HepG2 (cell line): ENCODE measurements around the gene COL26A1. TPM values are rescaled to one million over a fixed set of nuclear protein-coding genes. Genes with fewer than 3 reads are reported as not detected.

ENCODE experiments used
- ATAC-seq: fragments of 200-7000 bp; cut with Tn5 transposase; 3 replicates; pipeline ENCODE4 v1.9.1; 2020; ENCODE audit warnings: mild to moderate bottlenecking, moderate library complexity
- BruUV-seq: library from RNA; stranded (reverse); fragments of 400-500 nt; replicated peaks from 2 replicates; lab custom pipeline; 2021; lab: Mats Ljungman, UMichigan
- CTCF ChIA-PET: fragments of 300-600 bp; formaldehyde crosslinking; extraction: SDS; loops from one replicate; lab custom pipeline; 2021; ENCODE audit warnings: low total read pairs, inconsistent platforms, low intra/inter-chr PET ratio; lab: Yijun Ruan, JAX
- POLR2A ChIA-PET: fragments of 350-600 bp; sonication (Branson Sonifier 250); formaldehyde crosslinking; loops from one replicate; lab custom pipeline; 2020; ENCODE audit warnings: antibody characterized with exemption, inconsistent platforms; lab: Yijun Ruan, JAX
- DNase-seq: peaks from one replicate; pipeline ENCODE4 v3.0.0-alpha.2; 2015; ENCODE audit warnings: low spot score
- FAIRE-seq: peaks from 3 replicates; lab custom pipeline; 2011; peaks lifted over from hg19 to GRCh38; lab: Jason Lieb, UNC
- H2AFZ ChIP-seq: one replicate; pipeline ENCODE4 v1.6.1; 2011; ENCODE audit warnings: low read length, inconsistent platforms
- H3K27ac ChIP-seq: fragments of 300-600 bp; 3 replicates; pipeline ENCODE4 v1.8.0; 2011; ENCODE audit warnings: mixed run types, mild to moderate bottlenecking, mixed read lengths, low read length, inconsistent platforms; ENCODE audit not compliant: insufficient read depth; ENCODE audit errors: extremely low read length
- H3K27me3 ChIP-seq, 2 experiments: fragments of 200-600 bp in 1 of 2; 2 replicates in 1 of 2; 3 replicates in 1 of 2; pipeline versions ENCODE4 v1.6.0 to v1.8.0; 2011; ENCODE audit warnings: low read length in 2 of 2, mild to moderate bottlenecking in 2 of 2, moderate library complexity in 2 of 2, inconsistent platforms in 1 of 2; ENCODE audit not compliant: insufficient read depth in 2 of 2, control insufficient read depth in 1 of 2
- H3K36me3 ChIP-seq, 2 experiments: fragments of 200-600 bp in 1 of 2; replicated peaks in 1 of 2; 2 replicates in 1 of 2; 3 replicates in 1 of 2; pipeline versions ENCODE4 v1.5.1 to v1.8.0; 2011; ENCODE audit warnings: low read length in 2 of 2, inconsistent platforms in 1 of 2; ENCODE audit not compliant: insufficient read depth in 2 of 2, control insufficient read depth in 1 of 2
- H3K4me1 ChIP-seq: 2 replicates; pipeline ENCODE4 v1.5.1; 2012; ENCODE audit warnings: low read length, inconsistent platforms; ENCODE audit not compliant: insufficient read depth
- H3K4me2 ChIP-seq: 2 replicates; pipeline ENCODE4 v1.6.0; 2011; ENCODE audit warnings: low read depth, low read length, inconsistent platforms
- H3K4me3 ChIP-seq, 3 experiments: fragments of 200-600 bp in 1 of 3; sonication (generic), shearing (Covaris generic) in 1 of 3; replicated peaks in 1 of 3; 2 replicates each; pipeline ENCODE4 v1.5.1; 2011 to 2016; ENCODE audit warnings: low read length in 3 of 3, inconsistent platforms in 2 of 3, low read depth in 2 of 3, mild to moderate bottlenecking in 2 of 3, control low read depth in 1 of 3, mixed read lengths in 1 of 3; ENCODE audit not compliant: insufficient read depth in 1 of 3
- H3K79me2 ChIP-seq: one replicate; pipeline ENCODE4 v1.6.1; 2011; ENCODE audit warnings: low read length, inconsistent platforms; ENCODE audit not compliant: insufficient read depth
- H3K9ac ChIP-seq: 2 replicates; pipeline ENCODE4 v1.6.0; 2011; ENCODE audit warnings: mild to moderate bottlenecking, low read depth, low read length, inconsistent platforms; ENCODE audit not compliant: insufficient read depth
- H3K9me3 ChIP-seq: 2 replicates; pipeline ENCODE4 v1.5.1; 2012; ENCODE audit warnings: mild to moderate bottlenecking, low read length
- H4K20me1 ChIP-seq: 2 replicates; pipeline ENCODE4 v1.6.0; 2011; ENCODE audit warnings: inconsistent platforms, mild to moderate bottlenecking, low read length, moderate library complexity; ENCODE audit not compliant: insufficient read depth
- CHD2 ChIP-seq: IDR thresholded peaks from 2 replicates; pipeline ENCODE4 v1.6.1; 2011; ENCODE audit warnings: low read depth, low read length, improper control_type of control experiment
- CREB1 ChIP-seq, 2 experiments: fragments of 450-650 bp in 1 of 2; IDR thresholded peaks; 2 replicates each; pipeline ENCODE4 v1.6.1; 2016 to 2017; ENCODE audit warnings: control low read depth in 1 of 2, mild to moderate bottlenecking in 1 of 2, missing compliant biosample characterization in 1 of 2, missing genetic modification characterization in 1 of 2
- E2F5 ChIP-seq: sonication (generic); formaldehyde crosslinking; conservative IDR thresholded peaks from 2 replicates; pipeline ENCODE4 v1.4.0; 2020; ENCODE audit warnings: missing genetic modification reagents
- FOXK2 ChIP-seq: fragments of 450-650 bp; IDR thresholded peaks from 2 replicates; pipeline ENCODE4 v1.6.1; 2016
- KDM5B ChIP-seq: sonication (generic); formaldehyde crosslinking; IDR thresholded peaks from 2 replicates; pipeline ENCODE4 v1.4.0; 2020; ENCODE audit warnings: missing genetic modification reagents, mild to moderate bottlenecking, borderline replicate concordance
- ZBED4 ChIP-seq: sonication (generic); formaldehyde crosslinking; IDR thresholded peaks from 2 replicates; pipeline ENCODE4 v1.4.0; 2020; ENCODE audit warnings: missing genetic modification reagents, borderline replicate concordance
- ZC3H4 ChIP-seq: sonication (generic); formaldehyde crosslinking; IDR thresholded peaks from 2 replicates; pipeline ENCODE4 v1.4.0; 2020; ENCODE audit warnings: missing genetic modification reagents, borderline replicate concordance
- ZKSCAN8 ChIP-seq: IDR thresholded peaks from 2 replicates; pipeline ENCODE4 v1.6.1; 2016; ENCODE audit warnings: borderline replicate concordance, missing genetic modification reagents, missing compliant biosample characterization
- ZMYM4 ChIP-seq: sonication (generic); formaldehyde crosslinking; IDR thresholded peaks from 2 replicates; pipeline ENCODE4 v1.8.1; 2023; ENCODE audit warnings: mild to moderate bottlenecking, missing genetic modification reagents
- ZNF17 ChIP-seq: sonication (generic); formaldehyde crosslinking; IDR thresholded peaks from 2 replicates; pipeline ENCODE4 v1.5.0; 2020; ENCODE audit warnings: mild to moderate bottlenecking, missing genetic modification reagents
- ZNF205 ChIP-seq: IDR thresholded peaks from 2 replicates; pipeline ENCODE4 v1.6.1; 2018; ENCODE audit warnings: missing biosample characterization, missing genetic modification reagents
- ZNF343 ChIP-seq: sonication (generic); formaldehyde crosslinking; IDR thresholded peaks from 2 replicates; pipeline ENCODE4 v1.4.0; 2020; ENCODE audit warnings: mild to moderate bottlenecking, missing genetic modification reagents
- ZNF550 ChIP-seq: sonication (generic); formaldehyde crosslinking; IDR thresholded peaks from 2 replicates; pipeline ENCODE4 v1.4.0; 2020; ENCODE audit warnings: mild to moderate bottlenecking, missing genetic modification reagents, borderline replicate concordance
- ZNF747 ChIP-seq: sonication (generic); formaldehyde crosslinking; IDR thresholded peaks from 2 replicates; pipeline ENCODE4 v1.8.1; 2023; ENCODE audit warnings: missing genetic modification reagents, mild to moderate bottlenecking, borderline replicate concordance
- ZSCAN5A ChIP-seq: sonication (generic); formaldehyde crosslinking; IDR thresholded peaks from 2 replicates; pipeline ENCODE4 v1.8.0; 2022; ENCODE audit warnings: mild to moderate bottlenecking, missing genetic modification reagents, borderline replicate concordance
- WGBS: methylation state at CpG from one replicate; pipeline ENCODE4 v1.1.6; 2017; ENCODE audit warnings: low lambda C conversion rate; 5-methylcytosine and 5-hydroxymethylcytosine counted together
- in situ Hi-C: cut with HindIII; loops from 2 replicates; pipeline ENCODE4 v1.10.0; 2017; ENCODE audit warnings: low pct_unique_long_range_greater_than_20kb; ENCODE audit not compliant: extremely low pct_ligation_motif_present
- intact Hi-C: fragments of 100-400 bp; cut with micrococcal nuclease; formaldehyde crosslinking; loops from one replicate; pipeline ENCODE4 v1.10.0; 2022; ENCODE audit not compliant: unreplicated experiment
- polyA plus RNA-seq, 8 experiments: library from polyadenylated mRNA; depleted of rRNA in 3 of 8; stranded (reverse) in 7 of 8; unstranded in 1 of 8; fragments of >200 nt; fragmentation: Illumina TruSeq in 4 of 8; extraction: Trizol in 4 of 8; gene quantifications; 2 replicates each; pipeline versions ENCODE4 v1.2.1 to v1.2.3, GENCODE V29; 2011 to 2016; ENCODE audit warnings: low read depth in 4 of 8, missing spikeins in 1 of 8, mixed read lengths in 1 of 8; ENCODE audit not compliant: insufficient read depth in 1 of 8
- total RNA-seq, 5 experiments: library from RNA; depleted of rRNA; stranded (reverse); fragments of >200 nt; fragmentation: Illumina TruSeq; extraction: Trizol; gene quantifications; 2 replicates each; pipeline ENCODE4 v1.2.3, GENCODE V29; 2016; ENCODE audit warnings: low read depth in 1 of 5

Gene COL26A1
- total and polyA plus RNA-seq, 2 of the 13 experiments (the other 11 are each of a cell fraction or from before 2014, with no cell fraction given): 7.8 to 9.2 TPM

- TF ChIP-seq E2F5 (CRISPR knock-in tag) (no peak), ZNF343 (CRISPR knock-in tag) (no peak)
These were observed 194.7 kb downstream of the COL26A1 start (continued) for GRCh38 chr7:101557421-101557820.

GRCh38 chr7:101557978-101558741, 195.5 kb downstream of the COL26A1 start:
- FAIRE-seq: no peak
- no peak overlapping the region for H2AFZ ChIP-seq
- H3K4me1 ChIP-seq: no peaks in the 10 kb centered on the region
- no peaks in the 10 kb centered on the region for H3K36me3 ChIP-seq
- ChIA-PET CTCF (no interaction called here), POLR2A (no interaction called here)
- no peak overlapping the region for H3K9ac ChIP-seq
- H3K27ac ChIP-seq: no peak overlapping the region
- intact Hi-C loops: no loop called here
- no peak overlapping the region for H3K4me2 ChIP-seq
- H3K4me3 ChIP-seq: no peak overlapping the region
- no TSS peak for BruUV-seq
- no peak for DNase-seq
- no peaks in the 10 kb centered on the region for H3K79me2 ChIP-seq
- 36% methylated on average over 4 of the region's 9 CpGs for whole genome bisulfite sequencing
- TF ChIP-seq ZNF205 (CRISPR knock-in tag) (no peak), ZSCAN5A (CRISPR knock-in tag) (no peak), FOXK2 (no peak), ZMYM4 (CRISPR knock-in tag) (no peak), CREB1 (IDR thresholded peaks at IDR 0.05) (no peak), CREB1 (CRISPR knock-in tag; IDR thresholded peaks at IDR 0.05) (no peak), ZNF17 (CRISPR knock-in tag) (no peak), ZNF550 (CRISPR knock-in tag) (no peak), KDM5B (CRISPR knock-in tag) (no peak), CHD2 (no peak), ZBED4 (CRISPR knock-in tag) (no peak), ZKSCAN8 (CRISPR knock-in tag) (no peak), ZNF747 (CRISPR knock-in tag) (no peak), ZC3H4 (no peak)
- H3K27me3 ChIP-seq: peaks cover 0 to 2% of the 10 kb centered on the region in 2 experiments; a peak in 2 of 5 replicates
- ATAC-seq: no peak
- H3K9me3 ChIP-seq: no peaks in the 10 kb centered on the region
- no peaks in the 10 kb centered on the region for H4K20me1 ChIP-seq
- in situ Hi-C loops: no loop called here
